ENCODE results near the gene HYDIN. TPM values are rescaled to one million over a fixed set of nuclear protein-coding genes. Genes with fewer than 3 reads are reported as not detected.

Gene HYDIN
- total and polyA plus RNA-seq, 2 experiments from 2014 or later, result 3.1 to 7.7 TPM

GRCh38 chr16:71264299-71264698 lies 33.8 kb upstream of the HYDIN start (continued):
- no peak for TF ChIP-seq ZNF462 (CRISPR knock-in tag; IDR thresholded peaks at IDR 0.05)
- no peak for TF ChIP-seq ETS1 (IDR thresholded peaks at IDR 0.05)
- TF ChIP-seq EZH2 (IDR thresholded peaks at IDR 0.05; ENCODE audit: low read depth, unreplicated experiment), result no peak
- TF ChIP-seq JUNB (IDR thresholded peaks at IDR 0.05; ENCODE audit: unreplicated experiment), result no peak

- Mint-ChIP-seq H3K27me3 (ENCODE audit: insufficient read depth, low read depth, poor library complexity) (peaks cover 3% of the 10 kb centered on the region), H3K9me3 (no peaks in the 10 kb centered on the region), H3K36me3 (ENCODE audit: low read depth) (no peaks in the 10 kb centered on the region), H3K27ac (no peak overlapping the region), H3K4me3 (no peak overlapping the region), H3K4me1 (no peaks in the 10 kb centered on the region)
- Histone ChIP-seq H3K9me2 (ENCODE audit: insufficient read depth) (peaks cover 19% of the 10 kb centered on the region; the same call in 1 of the 2 replicates), H2AFZ (no peak overlapping the region), H3K4me3 (no peak overlapping the region), H3K4me2 (no peak overlapping the region), H3K4me1 (ENCODE audit: insufficient read depth) (no peaks in the 10 kb centered on the region), H3K79me2 (replicated peaks; ENCODE audit: insufficient read depth) (no peaks in the 10 kb centered on the region), H3K27ac (ENCODE audit: low read depth) (no peak overlapping the region), H4K20me1 (replicated peaks; ENCODE audit: insufficient read depth) (no peaks in the 10 kb centered on the region), H3F3A (replicated peaks; ENCODE audit: low read depth) (no peaks in the 10 kb centered on the region), H3K36me3 (ENCODE audit: insufficient read depth) (no peaks in the 10 kb centered on the region), H3K27me3 (ENCODE audit: insufficient read depth) (no peaks in the 10 kb centered on the region)
- no peak for ATAC-seq
- peak; percentile 28 for DNase-seq (ENCODE audit: low spot score)
- TF ChIP-seq POLR2AphosphoS5 (IDR thresholded peaks at IDR 0.05; ENCODE audit: low read depth) (no peak), REST (IDR thresholded peaks at IDR 0.05; ENCODE audit: unreplicated experiment) (no peak), NANOG (IDR thresholded peaks at IDR 0.05; ENCODE audit: borderline replicate concordance) (no peak), CTCF (conservative IDR thresholded peaks at IDR 0.05; ENCODE audit: low read depth in 2 of 2) (no peak)
These were observed 33.1 kb upstream of the HYDIN start for GRCh38 chr16:71263582-71263981.

Measured in GM23338 (cell line).